LNCaP clone FGC (cell line): Measurements from ENCODE around the gene LRRC45.

Experiments used
- DNase-seq: peaks from one replicate; pipeline ENCODE4 v3.0.0-alpha.2; 2011; ENCODE audit warnings: low read depth
- H3K4me3 ChIP-seq: 2 replicates; pipeline ENCODE4 v1.5.1; 2011; ENCODE audit warnings: mild to moderate bottlenecking, low read depth, low read length, control low read depth
- TF ChIP-seq, protein P1 (sequence below): IDR thresholded peaks from 2 replicates; pipeline ENCODE4 v1.5.1; 2012; ENCODE audit warnings: mild to moderate bottlenecking; ENCODE audit not compliant: control insufficient read depth, insufficient read depth; ENCODE audit errors: extremely low read depth

LRRC45 gene

DNA sequence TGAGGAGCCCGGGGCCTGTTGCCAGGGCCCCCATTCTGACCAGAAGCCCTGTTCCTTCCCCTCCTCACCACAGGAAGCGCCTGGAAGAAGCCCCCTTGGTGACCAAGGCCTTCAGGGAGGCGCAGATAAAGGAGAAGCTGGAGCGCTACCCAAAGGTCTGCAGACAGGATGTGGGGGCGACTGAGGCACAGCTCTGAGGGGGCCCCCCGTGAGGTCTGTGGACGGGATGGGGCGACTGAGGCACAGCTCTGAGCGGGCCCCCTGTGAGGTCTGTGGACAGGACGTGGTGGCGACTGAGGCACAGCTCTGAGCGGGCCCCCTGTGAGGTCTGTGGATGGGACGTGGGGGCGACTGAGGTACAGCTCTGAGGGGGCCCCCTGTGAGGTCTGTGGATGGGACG is 13.7 kb upstream of the LRRC45 start:
- no peak for DNase-seq
- TF ChIP-seq, protein P1, sequence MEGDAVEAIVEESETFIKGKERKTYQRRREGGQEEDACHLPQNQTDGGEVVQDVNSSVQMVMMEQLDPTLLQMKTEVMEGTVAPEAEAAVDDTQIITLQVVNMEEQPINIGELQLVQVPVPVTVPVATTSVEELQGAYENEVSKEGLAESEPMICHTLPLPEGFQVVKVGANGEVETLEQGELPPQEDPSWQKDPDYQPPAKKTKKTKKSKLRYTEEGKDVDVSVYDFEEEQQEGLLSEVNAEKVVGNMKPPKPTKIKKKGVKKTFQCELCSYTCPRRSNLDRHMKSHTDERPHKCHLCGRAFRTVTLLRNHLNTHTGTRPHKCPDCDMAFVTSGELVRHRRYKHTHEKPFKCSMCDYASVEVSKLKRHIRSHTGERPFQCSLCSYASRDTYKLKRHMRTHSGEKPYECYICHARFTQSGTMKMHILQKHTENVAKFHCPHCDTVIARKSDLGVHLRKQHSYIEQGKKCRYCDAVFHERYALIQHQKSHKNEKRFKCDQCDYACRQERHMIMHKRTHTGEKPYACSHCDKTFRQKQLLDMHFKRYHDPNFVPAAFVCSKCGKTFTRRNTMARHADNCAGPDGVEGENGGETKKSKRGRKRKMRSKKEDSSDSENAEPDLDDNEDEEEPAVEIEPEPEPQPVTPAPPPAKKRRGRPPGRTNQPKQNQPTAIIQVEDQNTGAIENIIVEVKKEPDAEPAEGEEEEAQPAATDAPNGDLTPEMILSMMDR, result no peak
- H3K4me3 ChIP-seq, result no peak overlapping the region

DNA sequence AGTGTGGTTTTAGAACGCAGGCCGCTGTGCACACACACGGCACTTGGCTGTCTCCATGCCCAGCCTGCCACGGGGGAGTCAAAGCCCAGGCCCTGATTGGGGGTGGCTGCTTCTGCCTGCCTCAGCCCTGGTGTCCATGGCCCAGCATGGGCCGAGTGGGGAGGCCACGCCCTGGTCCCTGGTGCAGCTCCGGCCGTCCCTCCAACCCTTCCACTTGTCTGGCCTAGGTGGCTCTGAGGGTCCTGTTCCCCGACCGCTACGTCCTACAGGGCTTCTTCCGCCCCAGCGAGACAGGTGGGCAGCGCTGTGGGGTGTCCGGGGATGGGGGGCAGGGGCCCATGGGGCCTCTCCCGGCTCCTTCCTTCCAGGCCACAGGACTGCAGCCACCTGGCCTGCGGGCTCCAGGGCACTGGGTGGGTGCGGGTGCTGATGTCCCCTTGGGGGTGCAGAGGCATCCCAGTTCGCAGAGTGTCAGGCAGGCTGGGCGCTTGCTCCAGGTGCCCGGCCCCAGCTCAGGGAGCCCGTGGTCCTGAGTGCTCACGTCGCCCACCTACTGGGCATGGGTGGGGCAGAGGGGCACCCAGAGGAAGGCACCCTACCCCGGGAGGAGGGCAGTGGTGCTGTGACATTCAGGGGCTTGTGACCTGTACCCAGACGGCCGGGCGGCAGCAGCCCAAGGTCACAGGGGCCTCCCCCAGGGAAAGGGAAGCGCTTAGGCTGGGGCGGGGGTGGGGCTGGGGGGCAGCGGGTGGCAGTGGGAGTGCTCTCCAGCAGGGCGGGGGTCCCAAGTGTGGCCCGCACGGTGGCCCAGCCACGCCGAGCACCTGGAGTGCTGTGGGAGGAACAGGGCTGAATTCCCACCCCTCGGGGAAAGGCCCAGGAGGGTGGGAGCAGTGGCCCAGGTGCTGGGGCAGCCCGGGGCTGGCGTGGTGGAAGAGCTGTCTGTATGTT is 12.3 kb upstream of the LRRC45 start:
- no peak for DNase-seq
- no peak overlapping the region for H3K4me3 ChIP-seq
- TF ChIP-seq, protein P1, result no peak

DNA sequence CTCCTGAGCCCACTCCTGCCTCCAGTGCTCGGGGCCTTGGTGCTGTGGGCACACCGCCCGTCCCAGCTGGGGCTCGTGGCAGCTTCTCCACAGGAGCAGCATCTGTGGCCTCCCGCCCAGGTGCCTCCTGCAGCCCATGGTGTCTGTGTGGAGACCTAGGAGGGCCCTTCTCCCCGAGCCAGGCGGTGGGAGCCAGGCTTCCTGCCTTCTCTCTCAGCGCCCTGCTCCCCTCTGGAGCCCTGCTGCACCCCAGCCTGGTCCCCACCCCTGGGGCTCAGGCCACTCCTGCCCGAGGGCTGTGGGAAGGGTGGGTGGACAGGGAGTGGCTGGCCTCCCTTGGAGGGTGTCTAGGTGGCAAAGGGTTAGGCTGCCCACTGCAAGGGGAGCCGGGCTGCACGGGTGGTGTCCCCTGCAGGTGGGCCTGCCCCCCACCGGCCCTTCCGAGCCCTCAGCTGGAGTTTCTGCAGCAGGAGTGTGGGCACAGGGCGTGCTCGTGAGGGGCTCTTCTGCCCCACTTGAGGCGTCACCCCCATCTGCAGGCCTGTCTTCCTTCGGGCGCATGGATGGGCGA is 11.4 kb upstream of the LRRC45 start:
- TF ChIP-seq, protein P1, result no peak
- H3K4me3 ChIP-seq, result no peak overlapping the region
- no peak for DNase-seq

DNA sequence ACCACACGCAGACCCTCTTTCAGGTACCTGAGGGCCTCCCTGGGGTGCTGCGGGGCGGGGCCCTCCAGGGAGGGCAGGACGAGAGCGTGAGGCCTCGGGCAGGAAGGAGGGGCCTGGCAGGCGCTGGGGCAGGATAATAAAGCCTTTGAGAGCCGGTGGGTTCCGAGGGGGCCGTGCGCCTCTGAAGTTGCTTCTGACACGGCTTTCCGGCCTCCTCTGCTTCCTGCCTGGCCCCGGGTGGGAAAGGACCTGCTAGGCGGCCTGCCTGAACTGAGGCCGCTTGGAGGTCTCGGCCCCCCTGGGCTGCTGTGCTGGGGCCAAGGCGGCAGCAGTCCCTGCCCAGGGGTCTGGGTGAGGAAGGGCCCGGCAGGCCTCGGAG is 10.9 kb upstream of the LRRC45 start:
- TF ChIP-seq, protein P1, result no peak
- no peak for DNase-seq
- H3K4me3 ChIP-seq, result no peak overlapping the region

DNA sequence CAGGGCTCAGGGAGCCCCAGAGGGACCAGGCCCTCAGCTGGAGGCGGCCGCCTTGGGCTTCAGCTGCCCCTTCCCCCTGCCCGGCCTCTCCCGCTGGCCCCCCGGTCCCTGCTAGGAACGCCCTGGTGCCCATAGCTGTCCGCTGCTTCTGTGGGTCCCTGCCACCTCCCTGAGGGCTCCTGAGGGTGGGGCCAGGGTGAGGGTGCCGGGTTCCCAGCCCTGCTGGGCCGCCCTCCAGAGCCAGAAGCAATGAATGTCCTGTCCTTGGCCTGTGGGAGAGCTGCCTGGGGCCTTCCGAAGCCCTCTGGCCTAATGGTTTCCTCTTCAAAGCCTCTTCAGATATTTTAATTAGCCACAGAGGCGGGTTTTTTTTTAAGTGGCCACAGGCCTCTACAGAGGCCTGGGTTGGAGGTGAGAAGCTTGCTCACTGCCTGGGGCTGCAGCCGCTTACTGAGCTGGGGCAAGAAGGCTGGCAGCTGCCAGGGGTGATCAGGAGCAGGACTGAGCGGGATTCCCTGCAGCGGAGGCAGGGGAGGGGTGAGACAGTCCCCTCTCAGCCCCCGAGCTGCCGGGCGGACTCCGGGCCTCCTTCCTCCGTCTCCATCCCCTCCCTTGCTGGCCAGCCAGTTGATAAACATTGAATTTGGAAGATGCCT is 10.3 kb upstream of the LRRC45 start:
- no peak overlapping the region for H3K4me3 ChIP-seq
- no peak for DNase-seq
- TF ChIP-seq, protein P1, result no peak

DNA sequence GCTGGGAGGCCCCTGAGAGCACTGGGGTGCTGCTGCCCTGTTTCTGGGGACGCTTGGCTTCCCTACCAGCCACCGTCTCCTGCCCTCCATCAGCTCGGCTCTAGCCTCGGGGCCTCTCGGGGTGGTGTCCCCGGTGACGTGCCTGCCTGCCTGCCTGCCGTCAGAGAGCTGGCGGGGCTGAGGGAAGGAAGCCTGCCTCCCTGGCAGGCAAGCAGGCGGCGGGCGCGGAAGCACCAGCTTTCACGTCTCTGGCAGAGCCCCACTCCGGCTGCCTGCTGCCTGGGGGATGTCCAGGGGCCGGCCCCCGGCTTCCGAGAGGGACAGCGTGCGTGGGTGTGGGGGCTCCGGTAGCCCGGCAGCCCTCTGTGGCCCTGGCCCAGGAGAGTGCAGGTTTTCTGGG is 9.8 kb upstream of the LRRC45 start:
- DNase-seq, result no peak
- TF ChIP-seq, protein P1, result no peak

More for the DNA sequence above, 9.8 kb upstream of the LRRC45 start:
- no peak overlapping the region for H3K4me3 ChIP-seq
